Activated CD4-positive, CD25-positive, alpha-beta regulatory T cell (primary cell): ENCODE results near the gene BICC1.

ENCODE experiments used
- DNase-seq, 4 experiments: peaks; one replicate each; lab custom pipeline; 2025; lab: John Stamatoyannopoulos, UW

The BICC1 gene

DNA sequence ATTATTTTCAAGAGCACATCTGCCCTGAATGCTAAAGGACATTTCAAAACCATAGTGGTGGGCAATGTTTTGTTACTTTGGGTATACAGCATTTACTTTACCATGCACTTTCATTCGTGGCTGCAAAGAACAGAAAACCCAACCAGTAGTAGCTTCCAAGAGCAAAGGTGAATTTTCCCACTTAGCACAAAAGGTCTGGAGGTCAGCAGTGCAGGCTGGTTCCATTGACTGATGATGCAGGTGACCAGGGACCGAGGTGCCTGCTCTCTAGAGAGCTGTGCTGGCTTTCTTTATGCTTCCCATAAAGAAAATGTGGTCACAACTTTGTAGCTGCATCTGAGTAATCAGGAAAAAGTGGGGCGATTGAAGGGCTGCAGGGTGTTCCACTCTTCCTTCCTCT, 240.0 kb downstream of the BICC1 start:
- DNase-seq = no peak

DNA sequence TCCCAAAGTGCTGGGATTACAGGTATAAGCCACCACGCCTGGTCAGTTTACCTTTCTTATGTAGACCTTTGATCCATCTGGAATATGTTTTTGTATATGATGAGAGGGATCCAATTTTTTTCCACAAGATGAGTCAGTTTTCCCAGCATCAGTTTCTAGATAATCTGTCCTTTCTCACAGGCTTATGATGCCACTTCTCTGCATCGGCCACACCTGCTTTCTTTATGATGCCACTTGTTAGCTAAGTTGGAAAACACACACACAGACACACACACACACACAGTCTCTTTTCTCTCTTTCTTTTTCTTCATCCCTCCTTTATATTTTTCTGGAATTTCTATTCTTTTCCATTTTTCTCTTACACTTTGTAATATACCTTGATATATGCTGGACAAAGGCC, 240.8 kb downstream of the BICC1 start:
- DNase-seq = no peak

- no peak for DNase-seq
Observed at GRCh38 chr10:58754469-58755339, 242.0 kb downstream of the BICC1 start.

DNA sequence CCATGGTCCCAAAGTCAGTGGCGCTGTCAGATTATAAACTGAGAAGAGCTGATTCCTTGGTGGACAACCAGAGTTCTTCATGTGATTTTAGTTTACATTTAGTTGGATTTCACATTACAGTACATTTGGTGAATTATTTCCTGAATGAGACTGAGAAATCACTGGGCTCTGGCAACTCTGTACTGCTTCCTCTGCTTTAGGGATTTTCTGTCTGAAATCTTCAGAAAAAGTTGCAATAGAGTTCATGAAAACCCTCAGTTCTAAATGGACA, 242.6 kb downstream of the BICC1 start:
- no peak for DNase-seq

- no peak for DNase-seq
Observed at GRCh38 chr10:58755677-58756076, 243.0 kb downstream of the BICC1 start.

- DNase-seq = no peak
Observed at GRCh38 chr10:58756130-58756719, 243.6 kb downstream of the BICC1 start.

DNA sequence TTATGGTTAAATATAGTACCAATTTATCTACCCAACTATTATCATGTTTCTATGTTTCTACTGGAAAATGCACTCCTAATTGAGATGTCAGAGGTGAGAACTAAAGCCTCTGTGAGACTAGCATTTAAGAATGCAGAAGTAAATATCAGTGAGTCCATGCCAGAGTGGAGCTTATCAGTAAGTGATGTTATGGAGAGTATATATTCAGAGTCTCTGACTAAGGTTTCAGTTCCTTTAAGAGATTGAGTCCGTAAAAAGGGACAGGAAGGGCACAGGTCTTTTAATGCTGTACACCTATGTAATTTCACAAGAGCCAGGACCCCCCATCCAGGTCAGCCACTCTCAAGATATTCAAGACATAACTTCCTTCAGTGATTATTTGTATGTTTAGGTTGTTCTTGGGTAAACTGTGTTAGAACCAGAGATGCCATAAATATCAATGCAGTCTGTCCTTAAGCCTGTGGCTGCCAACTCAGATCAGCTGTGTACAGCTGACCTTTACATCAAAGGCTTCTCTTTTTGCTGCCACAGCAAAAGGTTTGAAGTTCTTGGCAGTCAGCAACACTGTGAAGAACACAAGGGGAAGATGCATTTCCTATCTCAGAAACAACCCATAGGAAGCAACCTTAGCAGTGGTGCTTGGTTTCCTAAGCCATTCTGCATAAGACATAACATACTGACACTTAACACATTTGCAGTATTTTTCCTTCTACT, 244.8 kb downstream of the BICC1 start:
- no peak for DNase-seq

- DNase-seq = no peak
Observed at GRCh38 chr10:58758321-58758720, 245.6 kb downstream of the BICC1 start.

DNA sequence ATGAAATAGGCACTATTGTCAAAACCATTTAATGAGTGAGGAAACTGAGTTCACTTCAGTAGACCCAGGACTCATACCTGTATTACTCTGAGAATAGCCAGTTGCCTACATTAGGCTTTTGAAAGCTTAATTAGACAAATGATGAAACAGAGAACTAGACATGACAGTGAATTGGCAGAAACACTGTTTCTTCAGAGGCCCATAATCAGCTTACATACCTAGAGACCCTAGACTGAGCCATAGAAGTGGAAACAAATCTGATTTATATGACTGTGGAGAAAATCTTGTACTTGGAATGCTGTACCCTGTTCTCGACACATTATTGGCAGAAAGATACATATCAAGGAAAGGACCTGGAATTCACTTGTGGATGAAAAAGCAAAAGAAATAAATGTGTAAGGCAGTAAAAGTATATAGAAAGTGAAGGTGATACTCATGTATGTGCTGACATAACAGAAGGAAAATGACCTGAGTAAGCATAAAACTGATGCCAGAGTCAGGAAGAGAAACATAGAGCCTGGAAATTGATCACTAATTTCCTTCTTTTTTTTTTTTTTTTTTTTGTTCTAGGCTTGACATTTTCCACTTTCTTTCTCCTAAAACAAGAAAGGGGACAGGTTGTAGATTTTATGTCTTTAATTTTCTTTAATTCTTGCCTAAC, 251.5 kb downstream of the BICC1 start:
- no peak for DNase-seq

DNA sequence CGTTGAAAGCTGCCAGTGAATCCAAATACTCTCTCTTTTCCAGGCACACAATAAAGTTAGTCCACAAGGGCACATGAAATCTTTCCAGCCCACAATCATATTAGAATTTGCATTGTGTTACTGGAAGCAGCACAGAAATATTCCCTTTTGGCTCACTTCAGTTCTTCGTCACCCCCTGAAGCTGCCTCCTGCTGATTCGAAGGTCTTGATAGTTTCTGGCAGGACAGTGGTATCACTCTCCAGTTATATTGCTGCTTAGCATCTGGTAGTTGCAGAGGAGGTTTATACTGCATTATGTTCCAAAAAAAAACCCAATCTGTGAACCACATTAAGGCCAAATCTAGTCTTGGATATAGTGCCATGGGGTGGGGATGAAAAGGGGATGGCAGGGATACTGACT, 253.2 kb downstream of the BICC1 start:
- no peak for DNase-seq

- no peak for DNase-seq
Observed at GRCh38 chr10:58767652-58768051, 255.0 kb downstream of the BICC1 start.

DNA sequence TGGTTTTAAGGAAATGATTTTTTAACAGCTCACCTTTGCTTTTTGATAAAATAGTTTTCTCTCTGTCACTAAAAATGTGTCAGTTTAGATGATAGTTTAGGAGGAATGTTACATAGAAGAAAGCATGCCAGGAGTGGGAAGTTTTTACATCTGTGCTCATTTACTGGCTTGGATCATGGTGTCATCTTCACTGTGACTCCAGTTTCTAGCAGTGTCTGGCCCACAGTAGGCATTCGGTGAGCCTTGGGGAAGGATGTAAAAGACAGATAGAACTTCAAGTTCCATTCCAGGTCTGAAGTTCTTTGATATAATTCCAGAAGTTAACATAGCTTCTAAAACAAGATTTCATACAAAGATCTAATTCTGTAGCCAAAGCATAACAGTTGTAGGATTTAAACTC, 259.2 kb downstream of the BICC1 start:
- DNase-seq = no peak

DNA sequence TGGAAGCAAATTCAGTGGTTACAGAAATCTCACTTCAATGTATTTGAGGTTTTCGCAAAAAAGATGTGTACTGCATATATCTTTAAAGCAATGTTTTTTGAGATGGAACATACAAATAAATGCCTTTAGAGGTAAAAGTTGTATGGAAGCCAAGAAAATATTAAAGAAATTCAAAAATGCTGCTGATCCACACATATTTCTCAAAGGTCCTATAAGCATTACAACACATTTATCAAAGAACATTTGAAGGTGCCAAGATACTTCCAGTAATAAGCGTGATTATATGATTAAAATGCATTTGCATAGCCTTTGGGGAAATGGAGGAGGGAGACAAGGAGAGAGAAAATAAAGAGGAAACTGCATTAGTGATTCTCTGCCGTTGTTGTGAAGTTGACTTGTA, 260.1 kb downstream of the BICC1 start:
- DNase-seq = no peak

DNA sequence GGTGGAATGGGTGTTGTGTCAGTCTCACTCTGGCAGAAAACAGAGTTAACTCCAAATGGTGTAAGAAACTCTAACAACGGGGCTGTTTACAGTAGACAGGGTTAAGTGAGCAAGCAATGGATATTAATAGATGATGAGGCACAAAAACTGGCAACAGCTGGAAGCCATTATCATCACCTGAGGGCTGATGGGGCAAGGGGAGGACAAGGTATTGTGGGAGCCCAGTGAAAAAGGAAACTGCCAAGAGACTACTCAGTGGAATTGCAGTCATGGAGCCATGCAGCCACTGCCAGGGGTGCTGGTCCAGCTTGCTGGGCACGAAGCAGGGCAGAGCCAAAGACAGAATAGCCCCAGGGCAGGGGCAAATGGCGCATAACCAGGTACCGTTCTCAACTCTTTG, 260.7 kb downstream of the BICC1 start:
- no peak for DNase-seq

- no peak for DNase-seq
Observed at GRCh38 chr10:58773944-58774343, 261.3 kb downstream of the BICC1 start.

GRCh38 chr10:58775960-58776567, 263.4 kb downstream of the BICC1 start:
- DNase-seq = no peak

- no peak for DNase-seq
Observed at GRCh38 chr10:58776568-58777318, 264.1 kb downstream of the BICC1 start.

- no peak for DNase-seq
Observed at GRCh38 chr10:58778966-58779365, 266.3 kb downstream of the BICC1 start.

GRCh38 chr10:58779594-58779993, 266.9 kb downstream of the BICC1 start:
- no peak for DNase-seq

GRCh38 chr10:58780476-58780875, 267.8 kb downstream of the BICC1 start:
- no peak for DNase-seq

DNA sequence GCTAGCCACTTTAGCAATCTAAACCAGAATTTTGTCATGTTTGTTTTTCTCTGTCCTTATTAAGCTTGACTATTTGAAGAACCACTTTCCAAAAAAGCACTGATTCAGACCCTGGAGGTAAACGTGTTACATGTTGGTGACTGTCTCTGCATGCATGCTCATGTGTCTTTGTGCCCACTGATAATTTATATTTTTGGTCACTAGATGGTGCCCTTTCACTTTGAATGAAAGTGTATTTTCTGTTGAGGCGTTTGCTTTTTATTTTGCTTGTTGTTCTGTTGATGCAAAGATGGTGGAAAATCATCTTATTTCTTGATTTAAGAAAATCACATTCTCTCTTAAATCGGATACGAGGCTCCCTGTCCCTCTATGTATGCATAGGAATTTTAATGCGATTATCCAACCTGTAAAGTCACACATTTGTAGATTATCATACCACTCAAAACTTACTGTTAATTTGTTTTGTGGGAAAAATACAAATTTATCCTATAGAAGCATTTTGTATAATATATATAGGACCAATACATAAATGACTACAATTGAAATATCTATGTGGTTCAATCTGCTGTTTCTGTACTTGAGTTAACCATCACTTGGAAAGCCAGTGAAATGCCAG, 269.3 kb downstream of the BICC1 start:
- DNase-seq = no peak
